Fibroblast of lung (primary cell): ENCODE data around the gene RAP1GDS1. TPM values are rescaled to one million over a fixed set of nuclear protein-coding genes. Genes with fewer than 3 reads are reported as not detected.

Source experiments
- DNase-seq, 2 donors: peaks; one replicate each; pipeline versions ENCODE4 v3.0.0 to v3.0.0-alpha.2; 2010; ENCODE audit warnings: low read depth in 2 of 2
- H2AFZ ChIP-seq: 2 replicates; pipeline ENCODE4 v1.5.1; 2012; ENCODE audit warnings: low read length, control low read depth, inconsistent platforms
- H3K27ac ChIP-seq: 2 replicates; pipeline ENCODE4 v1.5.1; 2011; ENCODE audit warnings: low read length, control low read depth; ENCODE audit not compliant: insufficient read depth
- H3K27me3 ChIP-seq: 2 replicates; pipeline ENCODE4 v1.5.1; 2011; ENCODE audit warnings: mild to moderate bottlenecking, low read length; ENCODE audit not compliant: control insufficient read depth, insufficient read depth
- H3K36me3 ChIP-seq: 2 replicates; pipeline ENCODE4 v1.5.1; 2011; ENCODE audit warnings: low read length; ENCODE audit not compliant: control insufficient read depth, insufficient read depth
- H3K4me1 ChIP-seq: 2 replicates; pipeline ENCODE4 v1.5.1; 2011; ENCODE audit warnings: low read length; ENCODE audit not compliant: control insufficient read depth, insufficient read depth; ENCODE audit errors: extremely low read depth
- H3K4me2 ChIP-seq: 2 replicates; pipeline ENCODE4 v1.5.1; 2011; ENCODE audit warnings: low read length, control low read depth; ENCODE audit not compliant: insufficient read depth; ENCODE audit errors: extremely low read depth
- H3K4me3 ChIP-seq, 4 experiments: fragments of 200-600 bp in 1 of 4; sonication (generic) in 1 of 4; replicated peaks in 1 of 4; 2 replicates each; pipeline ENCODE4 v1.5.1; 2011 to 2016; ENCODE audit warnings: low read length in 4 of 4, low read depth in 3 of 4, mild to moderate bottlenecking in 3 of 4, control low read depth in 2 of 4, inconsistent platforms in 1 of 4, mixed read lengths in 1 of 4; ENCODE audit not compliant: insufficient read depth in 1 of 4; ENCODE audit errors: control extremely low read depth in 1 of 4
- H3K79me2 ChIP-seq: 2 replicates; pipeline ENCODE4 v1.5.1; 2012; ENCODE audit warnings: mild to moderate bottlenecking, low read length, inconsistent platforms; ENCODE audit not compliant: control insufficient read depth, insufficient read depth
- H3K9ac ChIP-seq: 2 replicates; pipeline ENCODE4 v1.5.1; 2011; ENCODE audit warnings: mild to moderate bottlenecking, low read length, control low read depth; ENCODE audit not compliant: insufficient read depth
- H3K9me3 ChIP-seq: 2 replicates; pipeline ENCODE4 v1.5.1; 2012; ENCODE audit warnings: low read depth, low read length; ENCODE audit not compliant: control insufficient read depth, insufficient read depth
- H4K20me1 ChIP-seq: 2 replicates; pipeline ENCODE4 v1.5.1; 2011; ENCODE audit warnings: low read length; ENCODE audit not compliant: control insufficient read depth, insufficient read depth; ENCODE audit errors: extremely low read depth
- CTCF ChIP-seq, 2 donors: IDR thresholded peaks in 1 of 2; conservative IDR thresholded peaks in 1 of 2; 1 replicate in 1 of 2; 2 replicates in 1 of 2; pipeline ENCODE4 v1.5.1; 2011 to 2012; ENCODE audit warnings: low read length in 2 of 2, control low read depth in 1 of 2, inconsistent platforms in 1 of 2, low read depth in 1 of 2, mild to moderate bottlenecking in 1 of 2
- EZH2 ChIP-seq: IDR thresholded peaks from 2 replicates; pipeline ENCODE4 v1.5.1; 2012; ENCODE audit warnings: low read length, control low read depth, mild to moderate bottlenecking; ENCODE audit errors: missing control alignments
- polyA plus RNA-seq, 2 donors: library from polyadenylated mRNA; depleted of rRNA in 1 of 2; stranded (reverse) in 1 of 2; unstranded in 1 of 2; fragments of >200 nt; gene quantifications; 2 replicates each; pipeline ENCODE4 v1.2.1, GENCODE V29; 2011 to 2012; ENCODE audit warnings: missing spikeins in 1 of 2
- total RNA-seq: library from RNA; depleted of rRNA; stranded (reverse); fragments of >200 nt; gene quantifications from 2 replicates; pipeline ENCODE4 v1.2.1, GENCODE V29; 2014

RAP1GDS1 gene
- total and polyA plus RNA-seq, 2 donors (not counting 1 experiment from before 2014, with no cell fraction given): 68.3 to 103 TPM

- Histone ChIP-seq H3K9ac (no peak overlapping the region), H3K27me3 (no peaks in the 10 kb centered on the region)
- no peak for DNase-seq
Observed at GRCh38 chr4:98352940-98353339, 91.8 kb downstream of the RAP1GDS1 start.

GRCh38 chr4:98358630-98359248 is 97.6 kb downstream of the RAP1GDS1 start:
- Histone ChIP-seq H3K27me3 (no peaks in the 10 kb centered on the region), H3K9ac (no peak overlapping the region), H3K36me3 (no peaks in the 10 kb centered on the region), H3K9me3 (no peaks in the 10 kb centered on the region), H3K79me2 (no peaks in the 10 kb centered on the region), H3K4me1 (no peaks in the 10 kb centered on the region), H3K4me2 (no peak overlapping the region), H4K20me1 (no peaks in the 10 kb centered on the region), H3K27ac (no peak overlapping the region), H2AFZ (no peak overlapping the region), H3K4me3 (no peak overlapping the region)
- no peak for DNase-seq
- TF ChIP-seq EZH2 (no peak), CTCF (conservative IDR thresholded peaks at IDR 0.05 in 1 of 2, IDR thresholded peaks at IDR 0.05 in 1 of 2; ENCODE audit: low read depth in 1 of 2, low read length in 2 of 2) (no peak)

More at GRCh38 chr4:98352940-98353339, 91.8 kb downstream of the RAP1GDS1 start:
- no peaks in the 10 kb centered on the region for H3K36me3 ChIP-seq
- H3K9me3 ChIP-seq: no peaks in the 10 kb centered on the region
- H3K4me3 ChIP-seq: no peak overlapping the region
- no peaks in the 10 kb centered on the region for H4K20me1 ChIP-seq
- peaks cover 3% of the 10 kb centered on the region for H3K79me2 ChIP-seq
- no peak overlapping the region for H2AFZ ChIP-seq
- H3K4me1 ChIP-seq: no peaks in the 10 kb centered on the region
- no peak overlapping the region for H3K27ac ChIP-seq
- H3K4me2 ChIP-seq: no peak overlapping the region
- no peak for TF ChIP-seq CTCF (conservative IDR thresholded peaks at IDR 0.05 in 1 of 2, IDR thresholded peaks at IDR 0.05 in 1 of 2; ENCODE audit: low read depth in 1 of 2, low read length in 2 of 2)

GRCh38 chr4:98359646-98360045 is 98.5 kb downstream of the RAP1GDS1 start:
- H3K9me3 ChIP-seq: no peaks in the 10 kb centered on the region
- H4K20me1 ChIP-seq: no peaks in the 10 kb centered on the region
- no peaks in the 10 kb centered on the region for H3K79me2 ChIP-seq
- no peak overlapping the region for H3K4me2 ChIP-seq
- no peak for DNase-seq
- TF ChIP-seq EZH2: no peak
- TF ChIP-seq CTCF (conservative IDR thresholded peaks at IDR 0.05 in 1 of 2, IDR thresholded peaks at IDR 0.05 in 1 of 2; ENCODE audit: low read depth in 1 of 2, low read length in 2 of 2): no peak
- H3K36me3 ChIP-seq: no peaks in the 10 kb centered on the region
- H2AFZ ChIP-seq: no peak overlapping the region
- no peak overlapping the region for H3K9ac ChIP-seq
- no peak overlapping the region for H3K27ac ChIP-seq
- H3K4me1 ChIP-seq: no peaks in the 10 kb centered on the region
- H3K27me3 ChIP-seq: no peaks in the 10 kb centered on the region
- H3K4me3 ChIP-seq: no peak overlapping the region
